HepG2 (cell line): ENCODE measurements around the gene PRR12. TPM values are rescaled to one million over a fixed set of nuclear protein-coding genes. Genes with fewer than 3 reads are reported as not detected.
A peak's percentile ranks its signal among the peaks of the same experiment; 100 is the strongest.

Experiments
- ATM ChIP-seq: fragments of 450-650 bp; IDR thresholded peaks from 2 replicates; pipeline ENCODE4 v1.7.1; 2017; ENCODE audit warnings: mild to moderate bottlenecking, borderline replicate concordance
- HNRNPLL ChIP-seq: fragments of 200-400 bp; formaldehyde crosslinking; IDR thresholded peaks from 2 replicates; pipeline ENCODE4 v1.6.1; 2017; ENCODE audit warnings: mild to moderate bottlenecking, low read depth, low read length; ENCODE audit not compliant: poor library complexity, severe bottlenecking
- NFKBIZ ChIP-seq: IDR thresholded peaks from 2 replicates; pipeline ENCODE4 v1.6.1; 2018; ENCODE audit warnings: missing genetic modification reagents, missing compliant biosample characterization
- SALL1 ChIP-seq: sonication (generic); formaldehyde crosslinking; IDR thresholded peaks from 2 replicates; pipeline ENCODE4 v1.8.0; 2022; ENCODE audit warnings: mild to moderate bottlenecking, missing genetic modification reagents
- SAP130 ChIP-seq: IDR thresholded peaks from 2 replicates; pipeline ENCODE4 v1.6.1; 2016; ENCODE audit warnings: low read depth
- SMAD3 ChIP-seq: sonication (generic); formaldehyde crosslinking; IDR thresholded peaks from 2 replicates; pipeline ENCODE4 v1.4.0; 2020; ENCODE audit warnings: missing genetic modification reagents
- THAP11 ChIP-seq: IDR thresholded peaks from 2 replicates; pipeline ENCODE4 v1.6.1; 2016; ENCODE audit warnings: missing biosample characterization, missing genetic modification reagents
- TOE1 ChIP-seq: sonication (generic); formaldehyde crosslinking; IDR thresholded peaks from 2 replicates; pipeline ENCODE4 v1.4.0; 2020; ENCODE audit warnings: mild to moderate bottlenecking, missing genetic modification reagents
- ZNF496 ChIP-seq: sonication (generic); formaldehyde crosslinking; IDR thresholded peaks from 2 replicates; pipeline ENCODE4 v1.8.1; 2023; ENCODE audit warnings: mild to moderate bottlenecking, moderate library complexity, missing genetic modification reagents; ENCODE audit not compliant: insufficient replicate concordance
- ZNF563 ChIP-seq: sonication (generic); formaldehyde crosslinking; IDR thresholded peaks from 2 replicates; pipeline ENCODE4 v1.8.0; 2022; ENCODE audit warnings: mild to moderate bottlenecking, moderate library complexity, missing genetic modification reagents
- ZNF768 ChIP-seq: sonication (generic); formaldehyde crosslinking; IDR thresholded peaks from 2 replicates; pipeline ENCODE4 v1.4.0; 2020; ENCODE audit warnings: missing genetic modification reagents
- polyA plus RNA-seq, 8 experiments: library from polyadenylated mRNA; depleted of rRNA in 3 of 8; stranded (reverse) in 7 of 8; unstranded in 1 of 8; fragments of >200 nt; fragmentation: Illumina TruSeq in 4 of 8; extraction: Trizol in 4 of 8; gene quantifications; 2 replicates each; pipeline versions ENCODE4 v1.2.1 to v1.2.3, GENCODE V29; 2011 to 2016; ENCODE audit warnings: low read depth in 4 of 8, missing spikeins in 1 of 8, mixed read lengths in 1 of 8; ENCODE audit not compliant: insufficient read depth in 1 of 8
- total RNA-seq, 5 experiments: library from RNA; depleted of rRNA; stranded (reverse); fragments of >200 nt; fragmentation: Illumina TruSeq; extraction: Trizol; gene quantifications; 2 replicates each; pipeline ENCODE4 v1.2.3, GENCODE V29; 2016; ENCODE audit warnings: low read depth in 1 of 5
- TF ChIP-seq, protein P1 (sequence below): sonication (generic); formaldehyde crosslinking; IDR thresholded peaks from 2 replicates; pipeline ENCODE4 v1.9.0; 2022; ENCODE audit warnings: missing genetic modification reagents, mild to moderate bottlenecking, borderline replicate concordance
- TF ChIP-seq, protein P2 (sequence below): sonication (generic); formaldehyde crosslinking; IDR thresholded peaks from 2 replicates; pipeline ENCODE4 v1.5.1; 2020; ENCODE audit warnings: mild to moderate bottlenecking, missing genetic modification reagents, borderline replicate concordance
- TF ChIP-seq, protein P3 (sequence below): sonication (generic); formaldehyde crosslinking; IDR thresholded peaks from 2 replicates; pipeline ENCODE4 v1.5.1; 2020; ENCODE audit warnings: missing genetic modification reagents, mild to moderate bottlenecking, borderline replicate concordance
- TF ChIP-seq, protein P4 (sequence below): sonication (generic); formaldehyde crosslinking; IDR thresholded peaks from 2 replicates; pipeline ENCODE4 v1.8.0; 2022; ENCODE audit warnings: mild to moderate bottlenecking, missing genetic modification reagents, moderate library complexity

The PRR12 gene
- total and polyA plus RNA-seq, 2 of the 13 experiments (the other 11 are each of a cell fraction or from before 2014, with no cell fraction given), result 0.62 to 1.5 TPM

DNA sequence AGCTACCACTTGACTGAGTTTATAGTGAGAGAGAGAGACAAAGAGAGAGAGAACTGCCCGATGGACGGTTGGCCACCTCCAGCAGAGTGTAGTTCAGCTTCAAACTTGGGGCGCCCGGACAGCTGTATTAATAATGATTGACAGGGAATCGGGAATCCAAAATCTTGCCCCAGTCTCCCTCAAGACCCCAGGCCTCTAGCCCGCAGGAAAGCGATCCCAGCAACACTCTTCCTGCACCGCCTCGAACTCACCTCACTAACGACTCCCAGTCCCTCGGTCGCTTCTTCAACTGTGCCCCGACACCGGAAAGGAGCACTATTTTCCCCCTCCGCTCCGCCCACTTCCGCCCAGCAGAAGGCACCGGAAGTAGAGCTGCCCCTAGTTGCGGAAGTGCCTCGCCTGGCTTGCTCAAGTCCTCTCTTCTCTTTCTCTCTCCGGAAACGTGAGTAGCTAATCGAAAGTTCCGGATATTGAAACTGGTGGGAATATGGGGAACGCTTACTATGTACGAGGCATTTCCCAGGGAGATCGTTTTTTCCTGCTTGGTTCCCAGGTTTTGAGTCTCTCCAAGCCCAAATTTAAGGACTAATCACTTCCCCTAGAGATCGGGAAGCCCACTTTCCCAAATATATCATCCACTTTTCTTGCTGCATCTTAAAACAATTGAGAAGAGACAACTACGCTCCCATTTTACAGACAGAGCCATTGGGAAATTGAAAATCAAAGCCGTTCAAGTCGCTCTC lies 10.5 kb upstream of the PRR12 start, which contains the start of gene NOSIP (continued):
- TF ChIP-seq ATM (no peak), SALL1 (peak; percentile 78), NFKBIZ (CRISPR knock-in tag) (0 out of 2 replicates have a peak, but pooled peaks have one; percentile 43), TOE1 (CRISPR knock-in tag) (no peak; the same call in 1 of the 2 replicates), HNRNPLL (no peak), SAP130 (CRISPR knock-in tag) (peak; percentile 95), ZNF496 (CRISPR knock-in tag) (no peak), ZNF563 (no peak), SMAD3 (CRISPR knock-in tag) (peak; percentile 91; the same call in 1 of the 2 replicates), ZNF768 (CRISPR knock-in tag) (0 out of 2 replicates have a peak, but pooled peaks have one; percentile 18), THAP11 (peak; percentile 97)
- TF ChIP-seq, protein P1, sequence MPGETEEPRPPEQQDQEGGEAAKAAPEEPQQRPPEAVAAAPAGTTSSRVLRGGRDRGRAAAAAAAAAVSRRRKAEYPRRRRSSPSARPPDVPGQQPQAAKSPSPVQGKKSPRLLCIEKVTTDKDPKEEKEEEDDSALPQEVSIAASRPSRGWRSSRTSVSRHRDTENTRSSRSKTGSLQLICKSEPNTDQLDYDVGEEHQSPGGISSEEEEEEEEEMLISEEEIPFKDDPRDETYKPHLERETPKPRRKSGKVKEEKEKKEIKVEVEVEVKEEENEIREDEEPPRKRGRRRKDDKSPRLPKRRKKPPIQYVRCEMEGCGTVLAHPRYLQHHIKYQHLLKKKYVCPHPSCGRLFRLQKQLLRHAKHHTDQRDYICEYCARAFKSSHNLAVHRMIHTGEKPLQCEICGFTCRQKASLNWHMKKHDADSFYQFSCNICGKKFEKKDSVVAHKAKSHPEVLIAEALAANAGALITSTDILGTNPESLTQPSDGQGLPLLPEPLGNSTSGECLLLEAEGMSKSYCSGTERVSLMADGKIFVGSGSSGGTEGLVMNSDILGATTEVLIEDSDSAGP (CRISPR knock-in tag), result peak; percentile 75
- TF ChIP-seq, protein P2, sequence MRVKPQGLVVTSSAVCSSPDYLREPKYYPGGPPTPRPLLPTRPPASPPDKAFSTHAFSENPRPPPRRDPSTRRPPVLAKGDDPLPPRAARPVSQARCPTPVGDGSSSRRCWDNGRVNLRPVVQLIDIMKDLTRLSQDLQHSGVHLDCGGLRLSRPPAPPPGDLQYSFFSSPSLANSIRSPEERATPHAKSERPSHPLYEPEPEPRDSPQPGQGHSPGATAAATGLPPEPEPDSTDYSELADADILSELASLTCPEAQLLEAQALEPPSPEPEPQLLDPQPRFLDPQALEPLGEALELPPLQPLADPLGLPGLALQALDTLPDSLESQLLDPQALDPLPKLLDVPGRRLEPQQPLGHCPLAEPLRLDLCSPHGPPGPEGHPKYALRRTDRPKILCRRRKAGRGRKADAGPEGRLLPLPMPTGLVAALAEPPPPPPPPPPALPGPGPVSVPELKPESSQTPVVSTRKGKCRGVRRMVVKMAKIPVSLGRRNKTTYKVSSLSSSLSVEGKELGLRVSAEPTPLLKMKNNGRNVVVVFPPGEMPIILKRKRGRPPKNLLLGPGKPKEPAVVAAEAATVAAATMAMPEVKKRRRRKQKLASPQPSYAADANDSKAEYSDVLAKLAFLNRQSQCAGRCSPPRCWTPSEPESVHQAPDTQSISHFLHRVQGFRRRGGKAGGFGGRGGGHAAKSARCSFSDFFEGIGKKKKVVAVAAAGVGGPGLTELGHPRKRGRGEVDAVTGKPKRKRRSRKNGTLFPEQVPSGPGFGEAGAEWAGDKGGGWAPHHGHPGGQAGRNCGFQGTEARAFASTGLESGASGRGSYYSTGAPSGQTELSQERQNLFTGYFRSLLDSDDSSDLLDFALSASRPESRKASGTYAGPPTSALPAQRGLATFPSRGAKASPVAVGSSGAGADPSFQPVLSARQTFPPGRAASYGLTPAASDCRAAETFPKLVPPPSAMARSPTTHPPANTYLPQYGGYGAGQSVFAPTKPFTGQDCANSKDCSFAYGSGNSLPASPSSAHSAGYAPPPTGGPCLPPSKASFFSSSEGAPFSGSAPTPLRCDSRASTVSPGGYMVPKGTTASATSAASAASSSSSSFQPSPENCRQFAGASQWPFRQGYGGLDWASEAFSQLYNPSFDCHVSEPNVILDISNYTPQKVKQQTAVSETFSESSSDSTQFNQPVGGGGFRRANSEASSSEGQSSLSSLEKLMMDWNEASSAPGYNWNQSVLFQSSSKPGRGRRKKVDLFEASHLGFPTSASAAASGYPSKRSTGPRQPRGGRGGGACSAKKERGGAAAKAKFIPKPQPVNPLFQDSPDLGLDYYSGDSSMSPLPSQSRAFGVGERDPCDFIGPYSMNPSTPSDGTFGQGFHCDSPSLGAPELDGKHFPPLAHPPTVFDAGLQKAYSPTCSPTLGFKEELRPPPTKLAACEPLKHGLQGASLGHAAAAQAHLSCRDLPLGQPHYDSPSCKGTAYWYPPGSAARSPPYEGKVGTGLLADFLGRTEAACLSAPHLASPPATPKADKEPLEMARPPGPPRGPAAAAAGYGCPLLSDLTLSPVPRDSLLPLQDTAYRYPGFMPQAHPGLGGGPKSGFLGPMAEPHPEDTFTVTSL (CRISPR knock-in tag), result no peak
- TF ChIP-seq, protein P3, sequence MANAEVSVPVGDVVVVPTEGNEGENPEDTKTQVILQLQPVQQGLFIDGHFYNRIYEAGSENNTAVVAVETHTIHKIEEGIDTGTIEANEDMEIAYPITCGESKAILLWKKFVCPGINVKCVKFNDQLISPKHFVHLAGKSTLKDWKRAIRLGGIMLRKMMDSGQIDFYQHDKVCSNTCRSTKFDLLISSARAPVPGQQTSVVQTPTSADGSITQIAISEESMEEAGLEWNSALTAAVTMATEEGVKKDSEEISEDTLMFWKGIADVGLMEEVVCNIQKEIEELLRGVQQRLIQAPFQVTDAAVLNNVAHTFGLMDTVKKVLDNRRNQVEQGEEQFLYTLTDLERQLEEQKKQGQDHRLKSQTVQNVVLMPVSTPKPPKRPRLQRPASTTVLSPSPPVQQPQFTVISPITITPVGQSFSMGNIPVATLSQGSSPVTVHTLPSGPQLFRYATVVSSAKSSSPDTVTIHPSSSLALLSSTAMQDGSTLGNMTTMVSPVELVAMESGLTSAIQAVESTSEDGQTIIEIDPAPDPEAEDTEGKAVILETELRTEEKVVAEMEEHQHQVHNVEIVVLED, result peak; percentile 80
- TF ChIP-seq, protein P4, sequence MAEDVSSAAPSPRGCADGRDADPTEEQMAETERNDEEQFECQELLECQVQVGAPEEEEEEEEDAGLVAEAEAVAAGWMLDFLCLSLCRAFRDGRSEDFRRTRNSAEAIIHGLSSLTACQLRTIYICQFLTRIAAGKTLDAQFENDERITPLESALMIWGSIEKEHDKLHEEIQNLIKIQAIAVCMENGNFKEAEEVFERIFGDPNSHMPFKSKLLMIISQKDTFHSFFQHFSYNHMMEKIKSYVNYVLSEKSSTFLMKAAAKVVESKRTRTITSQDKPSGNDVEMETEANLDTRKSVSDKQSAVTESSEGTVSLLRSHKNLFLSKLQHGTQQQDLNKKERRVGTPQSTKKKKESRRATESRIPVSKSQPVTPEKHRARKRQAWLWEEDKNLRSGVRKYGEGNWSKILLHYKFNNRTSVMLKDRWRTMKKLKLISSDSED (CRISPR knock-in tag), result no peak
